Measurements from ENCODE around the gene ARHGAP6.

GRCh38 chrX:11666164-11666563, 444 bp upstream of the ARHGAP6 start:
- TF ChIP-seq CTCF (CRISPR knock-in tag; IDR thresholded peaks at IDR 0.05) (no peak), RFX3 (CRISPR knock-in tag; IDR thresholded peaks at IDR 0.05) (no peak), XBP1 (CRISPR knock-in tag; IDR thresholded peaks at IDR 0.05) (no peak), ZNF563 (CRISPR knock-in tag; IDR thresholded peaks at IDR 0.05) (no peak), HINFP (CRISPR knock-in tag; IDR thresholded peaks at IDR 0.05; ENCODE audit: low read depth) (no peak), ETS1 (CRISPR knock-in tag; IDR thresholded peaks at IDR 0.05) (no peak), PATZ1 (CRISPR knock-in tag; IDR thresholded peaks at IDR 0.05) (no peak)

Data from HepG2 (cell line).